ENCODE data around the gene WDR5. TPM values are rescaled to one million over a fixed set of nuclear protein-coding genes. Genes with fewer than 3 reads are reported as not detected.

WDR5 gene
- total RNA-seq (2021) (67.7 and 76.4 TPM in 2 replicates), Bru-seq, nascent RNA (percentile 82 among the genes with signal in this experiment), BruChase-seq, experiment 1, labeled RNA remaining after a 2-hour chase (percentile 93 among the genes with signal in this experiment), BruChase-seq, experiment 2, labeled RNA remaining after a 6-hour chase (percentile 92 among the genes with signal in this experiment)
- long read RNA-seq, transcript WDR5-201 (14 exons, 3,151 nt) = major isoform, 30 of 50 reads
- long read RNA-seq, partial matches to known transcripts = 3 of 50 reads
- long read RNA-seq, other reads (novel, unspliced or antisense) = 17 of 50 reads

GRCh38 chr9:134135343-134136117 lies at the start of gene WDR5:
Gene WDR5 (plus strand): TSS chr9:134136082. CDS start chr9:134139878, 3,796 bp downstream.
- intact Hi-C loops (cut with micrococcal nuclease; ENCODE audit: unreplicated experiment) = no loop called here
- BruUV-seq (replicated peaks) = no TSS peak
- CTCF ChIA-PET = no interaction called here

GRCh38 chr9:134088063-134088725 lies 47.7 kb upstream of the WDR5 start:
- BruUV-seq (replicated peaks) = no TSS peak
- DNase-seq (ENCODE audit: low spot score) = no peak
- H3K4me1 ChIP-seq (ENCODE audit: insufficient read depth, low read length, poor library complexity, severe bottlenecking) = no peaks in the 10 kb centered on the region
- intact Hi-C loops (cut with micrococcal nuclease; ENCODE audit: unreplicated experiment) = no loop called here
- POLR2A ChIA-PET (ENCODE audit: low non-redundant PET) = no interaction called here
- H3K4me3 ChIP-seq (ENCODE audit: low read depth, low read length, poor library complexity, severe bottlenecking) = no peak overlapping the region
- no peaks in the 10 kb centered on the region for H3K9me3 ChIP-seq (ENCODE audit: low read depth, low read length, poor library complexity, severe bottlenecking)
- H3K27ac ChIP-seq (ENCODE audit: low read depth, low read length, poor library complexity, severe bottlenecking) = no peak overlapping the region
- no peaks in the 10 kb centered on the region for H3K27me3 ChIP-seq (replicated peaks; ENCODE audit: insufficient read depth, low read depth, low read length, poor library complexity)
- TF ChIP-seq CTCF (conservative IDR thresholded peaks at IDR 0.05; ENCODE audit: low read depth, low read length) (no peak), EZH2 (IDR thresholded peaks at IDR 0.05; ENCODE audit: borderline replicate concordance, low read depth, low read length, poor library complexity, severe bottlenecking) (no peak)
- CTCF ChIA-PET = no interaction called here
- no peaks in the 10 kb centered on the region for H3K36me3 ChIP-seq (ENCODE audit: insufficient read depth, low read length, poor library complexity, severe bottlenecking)

More at GRCh38 chr9:134135343-134136117, at the start of gene WDR5:
- POLR2A ChIA-PET (ENCODE audit: low non-redundant PET) = interaction anchor here (0.5 to 0.6 kb wide), 2 partner anchors 111 to 299 kb away, joined by 3 to 5 read pairs; no protein-coding TSS in a partner anchor
- H3K4me1 ChIP-seq (ENCODE audit: insufficient read depth, low read length, poor library complexity, severe bottlenecking) = peaks cover 36% of the 10 kb centered on the region
- no peaks in the 10 kb centered on the region for H3K9me3 ChIP-seq (ENCODE audit: low read depth, low read length, poor library complexity, severe bottlenecking)
- H3K36me3 ChIP-seq (ENCODE audit: insufficient read depth, low read length, poor library complexity, severe bottlenecking) = peaks cover 18% of the 10 kb centered on the region
- H3K27ac ChIP-seq (ENCODE audit: low read depth, low read length, poor library complexity, severe bottlenecking) = peak within 1 kb of the TSS; percentile 98
- H3K27me3 ChIP-seq (replicated peaks; ENCODE audit: insufficient read depth, low read depth, low read length, poor library complexity) = no peaks in the 10 kb centered on the region
- TF ChIP-seq CTCF (conservative IDR thresholded peaks at IDR 0.05; ENCODE audit: low read depth, low read length) (peak; percentile 33; the same call in 1 of the 2 replicates), EZH2 (IDR thresholded peaks at IDR 0.05; ENCODE audit: borderline replicate concordance, low read depth, low read length, poor library complexity, severe bottlenecking) (no peak)
- DNase-seq (ENCODE audit: low spot score) = peak; percentile 94
- peak within 1 kb of the TSS; percentile 100 for H3K4me3 ChIP-seq (ENCODE audit: low read depth, low read length, poor library complexity, severe bottlenecking)

- H3K9me3 ChIP-seq (ENCODE audit: low read depth, low read length, poor library complexity, severe bottlenecking) = no peaks in the 10 kb centered on the region
- intact Hi-C loops (cut with micrococcal nuclease; ENCODE audit: unreplicated experiment) = no loop called here
- TF ChIP-seq EZH2 (IDR thresholded peaks at IDR 0.05; ENCODE audit: borderline replicate concordance, low read depth, low read length, poor library complexity, severe bottlenecking) (no peak), CTCF (conservative IDR thresholded peaks at IDR 0.05; ENCODE audit: low read depth, low read length) (no peak)
- H3K27ac ChIP-seq (ENCODE audit: low read depth, low read length, poor library complexity, severe bottlenecking) = no peak overlapping the region
- no TSS peak for BruUV-seq (replicated peaks)
- H3K27me3 ChIP-seq (replicated peaks; ENCODE audit: insufficient read depth, low read depth, low read length, poor library complexity) = no peaks in the 10 kb centered on the region
- no peak overlapping the region for H3K4me3 ChIP-seq (ENCODE audit: low read depth, low read length, poor library complexity, severe bottlenecking)
- DNase-seq (ENCODE audit: low spot score) = no peak
- POLR2A ChIA-PET (ENCODE audit: low non-redundant PET) = no interaction called here
- CTCF ChIA-PET = no interaction called here
- no peaks in the 10 kb centered on the region for H3K4me1 ChIP-seq (ENCODE audit: insufficient read depth, low read length, poor library complexity, severe bottlenecking)
- no peaks in the 10 kb centered on the region for H3K36me3 ChIP-seq (ENCODE audit: insufficient read depth, low read length, poor library complexity, severe bottlenecking)
Measured at GRCh38 chr9:134089972-134090371, 45.9 kb upstream of the WDR5 start.

All from A673 (cell line).